MG63 (cell line): ENCODE measurements around the gene MYBBP1A. TPM values are rescaled to one million over a fixed set of nuclear protein-coding genes. Genes with fewer than 3 reads are reported as not detected.
A peak's percentile ranks its signal among the peaks of the same experiment; 100 is the strongest.
"Not testable (repeated sequence)": the region's sequence is repeated elsewhere in the genome, so short reads cannot be mapped to it uniquely, and the experiment has no call there.

Experiments used
- DNase-seq: peaks from one replicate; pipeline ENCODE4 v3.0.0-alpha.2; 2020
- H3K27me3 ChIP-seq: fragments of 250-450 bp; sonication (Bioruptor Pico); 2 replicates; pipeline ENCODE4 v1.5.1; 2020; ENCODE audit warnings: mild to moderate bottlenecking, moderate library complexity
- H3K36me3 ChIP-seq: fragments of 250-450 bp; sonication (Bioruptor Pico); 2 replicates; pipeline ENCODE4 v1.5.1; 2020; ENCODE audit warnings: mild to moderate bottlenecking, moderate library complexity
- H3K4me3 ChIP-seq: fragments of 250-450 bp; sonication (Bioruptor Pico); 2 replicates; pipeline ENCODE4 v1.5.1; 2020; ENCODE audit warnings: mild to moderate bottlenecking, moderate library complexity
- H3K9me3 ChIP-seq: fragments of 250-450 bp; sonication (Bioruptor Pico); 2 replicates; pipeline ENCODE4 v1.5.1; 2020; ENCODE audit warnings: mild to moderate bottlenecking, moderate library complexity
- total RNA-seq: library from RNA; depleted of rRNA; stranded (reverse); fragments of >200 nt; shearing (Covaris generic); gene quantifications from 2 replicates; pipeline ENCODE4 v1.2.3, GENCODE V29; 2014; ENCODE audit warnings: low replicate concordance

Gene MYBBP1A
- total RNA-seq, 1 experiment from 2014 or later = 63.2 TPM

DNA sequence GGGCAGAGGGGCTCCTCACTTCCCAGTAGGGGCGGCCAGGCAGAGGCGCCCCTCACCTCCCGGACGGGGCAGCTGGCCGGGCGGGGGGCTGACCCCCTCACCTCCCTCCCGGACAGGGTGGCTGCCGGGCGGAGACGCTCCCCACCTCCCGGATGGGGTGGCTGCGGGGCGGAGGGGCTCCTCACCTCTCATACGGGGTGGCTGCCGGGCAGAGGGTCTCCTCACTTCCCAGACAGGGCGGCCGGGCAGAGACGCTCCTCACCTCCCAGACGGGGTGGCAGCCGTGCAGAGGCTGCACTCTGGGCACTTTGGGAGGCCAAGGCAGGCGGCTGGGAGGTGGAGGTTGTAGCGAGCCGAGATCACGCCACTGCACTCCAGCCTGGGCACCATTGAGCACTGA is 23.2 kb upstream of the MYBBP1A start:
- H3K9me3 ChIP-seq, DNase-seq, H3K27me3 ChIP-seq, H3K4me3 ChIP-seq, H3K36me3 ChIP-seq: not testable (repeated sequence)

DNA sequence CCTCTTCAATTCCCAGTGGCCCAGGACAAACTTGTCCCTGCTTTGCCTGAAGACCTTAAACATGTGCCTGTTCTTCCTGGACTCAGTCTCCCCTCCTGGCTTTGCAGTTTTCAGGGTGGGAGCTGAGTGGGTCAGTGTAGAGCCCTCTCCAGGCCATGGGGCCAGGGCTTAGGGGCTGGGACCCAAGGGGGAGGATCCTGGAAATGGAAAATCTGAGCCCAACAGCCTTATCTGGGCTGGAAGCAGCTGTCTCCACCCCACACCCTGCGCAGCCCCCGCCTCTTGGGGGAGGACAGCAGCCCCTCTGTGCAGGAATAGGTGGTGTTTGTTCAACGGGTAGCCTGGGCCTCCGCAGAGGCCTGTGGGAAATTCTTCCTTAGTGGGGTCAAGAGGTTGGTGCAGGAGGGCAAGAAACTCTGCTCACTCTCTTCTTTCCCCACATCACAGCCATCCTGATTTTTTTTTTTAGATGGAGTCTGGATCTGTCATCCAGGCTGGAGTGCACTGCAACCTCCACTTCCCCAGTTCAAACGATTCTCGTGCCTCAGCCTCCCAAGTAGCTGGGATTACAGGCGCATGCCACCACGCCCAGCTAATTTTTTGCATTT is 22.3 kb upstream of the MYBBP1A start:
- no peak for DNase-seq

DNA sequence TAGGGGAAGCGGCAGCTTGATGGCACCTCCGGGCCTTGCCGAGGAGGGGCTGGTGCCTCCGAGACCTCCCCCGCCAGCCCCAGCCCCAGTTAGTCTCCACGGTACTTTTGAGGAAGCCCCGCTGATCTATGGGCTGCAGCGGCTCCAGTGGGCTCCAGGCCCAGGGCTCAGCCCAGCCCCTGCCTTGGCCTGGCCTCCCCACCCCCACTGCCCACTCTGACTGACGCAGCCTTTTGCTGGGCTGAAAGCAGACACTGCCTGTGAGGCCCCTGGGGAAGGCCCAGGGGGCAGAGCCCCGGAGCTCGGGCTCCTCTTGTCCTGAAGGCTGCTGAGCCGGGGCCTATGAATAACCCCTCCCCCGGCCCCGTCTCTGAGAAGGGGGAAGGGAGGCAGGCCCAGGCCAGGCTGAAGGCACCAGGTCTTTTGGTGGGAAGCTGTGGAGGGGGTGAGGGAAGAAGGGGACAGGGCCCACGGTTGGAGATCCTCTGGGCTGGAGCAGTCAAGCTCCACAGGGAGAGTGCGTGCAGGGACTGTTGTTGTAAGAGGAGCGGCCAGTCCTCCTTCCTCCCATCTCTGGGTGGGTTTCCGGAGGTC is 21.6 kb upstream of the MYBBP1A start:
- H3K36me3 ChIP-seq = no peaks in the 10 kb centered on the region
- H3K27me3 ChIP-seq = no peaks in the 10 kb centered on the region
- H3K4me3 ChIP-seq = no peak overlapping the region
- no peak for DNase-seq
- no peaks in the 10 kb centered on the region for H3K9me3 ChIP-seq

More for the DNA sequence above, 22.3 kb upstream of the MYBBP1A start:
- Histone ChIP-seq H3K36me3 (no peaks in the 10 kb centered on the region), H3K4me3 (no peak overlapping the region), H3K9me3 (no peaks in the 10 kb centered on the region), H3K27me3 (no peaks in the 10 kb centered on the region)

DNA sequence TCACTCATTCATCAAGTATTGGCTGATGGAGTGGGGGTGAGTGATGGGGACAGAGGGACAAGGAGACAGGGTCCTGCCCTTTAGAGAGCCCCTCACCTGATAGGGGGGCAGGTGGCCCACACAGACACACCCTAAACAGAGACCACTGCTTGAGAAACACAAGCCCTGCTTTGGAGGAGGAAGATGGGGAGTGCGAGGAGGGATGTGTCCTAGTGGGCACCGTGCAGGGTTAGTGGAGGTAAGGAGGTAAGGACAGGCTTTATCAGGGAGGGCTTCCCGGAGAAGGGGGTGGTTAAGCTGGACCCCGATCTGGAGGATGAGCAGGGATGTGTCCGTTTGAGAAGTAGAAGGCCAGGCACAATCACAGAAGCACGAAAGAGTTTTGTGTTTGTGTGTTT is 21.0 kb upstream of the MYBBP1A start:
- Histone ChIP-seq H3K36me3 (no peaks in the 10 kb centered on the region), H3K9me3 (no peaks in the 10 kb centered on the region), H3K27me3 (no peaks in the 10 kb centered on the region), H3K4me3 (no peak overlapping the region)
- no peak for DNase-seq

DNA sequence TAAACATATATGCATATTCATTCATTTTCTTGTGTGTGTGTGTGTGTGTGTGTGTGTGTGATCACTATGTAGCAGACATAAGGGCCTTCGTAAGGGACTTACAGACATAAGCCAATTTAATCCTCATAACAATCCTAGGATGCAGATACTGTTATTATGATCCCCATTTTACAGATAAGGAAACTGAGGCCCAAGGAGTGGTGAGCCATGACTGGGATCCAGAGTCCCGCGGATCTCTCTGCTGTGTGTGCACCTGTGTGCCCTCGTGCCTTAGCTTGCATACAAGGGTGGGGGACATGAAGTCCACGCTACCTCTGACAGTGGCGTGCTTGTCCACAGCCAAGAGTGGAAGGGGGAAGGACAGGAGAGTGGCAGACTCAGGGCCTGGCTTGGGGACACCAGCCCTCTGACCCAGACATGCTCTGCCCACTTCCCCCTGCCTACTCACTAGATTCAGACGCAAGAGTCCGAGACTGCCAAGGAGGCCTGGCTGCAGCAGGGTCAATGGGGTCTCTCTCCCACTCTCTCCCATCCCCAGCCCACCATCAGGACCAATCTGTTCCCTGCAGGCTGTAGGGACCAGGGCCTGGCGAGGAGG is 19.4 kb upstream of the MYBBP1A start:
- Histone ChIP-seq H3K4me3 (no peak overlapping the region), H3K36me3 (no peaks in the 10 kb centered on the region), H3K27me3 (no peaks in the 10 kb centered on the region), H3K9me3 (no peaks in the 10 kb centered on the region)
- DNase-seq = no peak

DNA sequence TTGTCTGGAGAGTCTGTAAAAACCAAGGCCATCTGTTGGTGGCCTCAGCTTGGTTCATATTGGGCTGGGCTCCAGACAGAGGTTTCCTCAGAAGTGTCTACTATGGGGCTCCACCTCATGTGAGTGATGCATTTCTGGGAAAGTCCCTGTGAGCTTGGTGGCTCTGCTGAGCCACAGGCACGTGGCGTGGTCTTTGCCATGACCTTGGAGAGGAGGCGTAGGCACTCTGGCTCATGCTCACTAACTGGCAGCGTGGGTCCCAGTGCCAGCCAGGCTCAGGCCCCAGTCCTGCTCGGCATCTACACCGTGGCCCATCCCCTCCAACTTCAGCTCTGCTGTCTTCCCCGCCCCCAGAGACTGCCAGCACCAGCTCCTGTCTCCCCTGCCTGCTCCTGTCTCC is 18.5 kb upstream of the MYBBP1A start:
- no peak overlapping the region for H3K4me3 ChIP-seq
- H3K27me3 ChIP-seq = no peaks in the 10 kb centered on the region
- H3K9me3 ChIP-seq = no peaks in the 10 kb centered on the region
- H3K36me3 ChIP-seq = no peaks in the 10 kb centered on the region
- DNase-seq = no peak

DNA sequence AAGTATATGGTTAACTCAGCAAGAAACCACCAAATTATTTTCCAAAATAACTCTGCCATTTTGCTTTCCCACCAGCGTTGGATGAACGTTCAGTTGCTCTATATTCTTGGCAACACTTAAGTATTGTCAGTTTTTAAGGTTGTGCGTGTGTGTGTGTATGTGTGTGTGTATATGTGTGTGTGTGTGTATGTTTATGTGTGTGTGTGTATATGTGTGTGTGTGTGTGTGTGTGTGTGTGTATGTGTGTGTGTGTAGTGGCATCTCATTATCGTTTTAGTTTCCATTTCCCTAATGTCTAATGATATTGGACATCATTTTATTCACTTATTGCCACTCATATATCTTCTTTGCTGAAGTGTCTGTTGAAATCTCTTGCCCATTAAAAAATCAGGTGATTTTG is 17.9 kb upstream of the MYBBP1A start:
- no peak for DNase-seq
- Histone ChIP-seq H3K9me3 (no peaks in the 10 kb centered on the region), H3K4me3 (no peak overlapping the region), H3K36me3 (no peaks in the 10 kb centered on the region), H3K27me3 (no peaks in the 10 kb centered on the region)

DNA sequence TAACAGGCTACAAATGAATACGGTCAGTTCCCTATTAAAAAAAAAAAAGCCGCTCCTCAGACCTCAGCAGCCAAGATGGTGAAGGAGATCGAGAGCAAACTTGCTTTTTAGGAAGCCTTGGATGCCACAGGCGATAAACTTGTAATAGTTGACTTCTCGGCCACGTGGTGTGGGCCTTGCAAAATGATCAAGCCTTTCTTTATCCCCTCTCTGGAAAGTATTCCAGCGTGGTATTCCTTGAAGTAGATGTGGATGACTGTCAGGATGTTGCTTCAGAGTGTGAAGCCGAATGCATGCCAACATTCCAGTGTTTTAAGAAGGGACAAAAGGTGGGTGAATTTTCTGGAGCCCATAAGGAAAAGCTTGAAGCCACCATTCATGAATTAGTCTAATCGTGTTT is 16.9 kb upstream of the MYBBP1A start:
- Histone ChIP-seq H3K4me3 (no peak overlapping the region), H3K27me3 (no peaks in the 10 kb centered on the region)

DNA sequence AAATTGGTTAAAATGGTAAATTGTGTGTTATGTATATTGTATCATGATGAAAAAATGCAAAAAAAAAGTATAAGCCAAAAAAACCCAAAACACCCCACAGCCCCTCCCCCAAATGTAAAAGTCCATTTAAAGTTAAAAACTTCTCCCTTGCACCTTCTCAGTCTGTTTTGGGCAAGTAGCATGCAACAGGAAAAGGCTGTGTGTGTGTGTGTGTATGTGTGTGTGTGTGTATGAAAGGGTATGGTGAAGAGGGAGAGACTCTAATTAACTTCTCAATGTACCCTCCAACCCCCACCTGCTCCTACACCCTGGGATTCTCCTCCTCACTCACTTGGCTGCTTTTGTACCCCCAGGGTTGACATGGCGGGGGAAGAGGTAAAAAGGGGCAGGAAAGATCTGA is 14.4 kb upstream of the MYBBP1A start:
- Histone ChIP-seq H3K27me3 (no peaks in the 10 kb centered on the region), H3K36me3 (no peaks in the 10 kb centered on the region), H3K9me3 (no peaks in the 10 kb centered on the region), H3K4me3 (no peak overlapping the region)
- no peak for DNase-seq

More for the DNA sequence above, 16.9 kb upstream of the MYBBP1A start:
- H3K9me3 ChIP-seq = no peaks in the 10 kb centered on the region
- DNase-seq = no peak
- H3K36me3 ChIP-seq = no peaks in the 10 kb centered on the region

DNA sequence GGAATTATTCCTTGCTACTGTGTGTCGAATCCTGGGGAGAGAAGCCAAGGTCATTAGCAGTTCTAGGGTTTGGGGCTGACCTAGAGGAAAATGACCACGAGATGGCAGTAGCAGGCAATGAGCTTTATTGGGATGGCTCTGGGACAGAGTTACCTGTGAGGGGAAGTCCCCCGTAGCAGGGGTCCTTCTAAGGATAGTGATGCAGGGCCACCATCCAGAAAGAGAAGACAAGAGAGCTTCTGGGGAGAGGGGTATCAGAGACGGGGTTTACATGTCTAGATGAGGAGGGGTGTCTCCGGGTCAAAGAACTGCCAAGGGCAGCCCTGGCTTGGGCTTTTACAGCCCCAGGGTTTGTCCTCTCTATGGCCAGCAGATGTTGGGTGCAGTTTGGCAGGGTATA is 11.6 kb upstream of the MYBBP1A start:
- no peak overlapping the region for H3K4me3 ChIP-seq
- no peaks in the 10 kb centered on the region for H3K27me3 ChIP-seq
- H3K9me3 ChIP-seq = no peaks in the 10 kb centered on the region
- no peaks in the 10 kb centered on the region for H3K36me3 ChIP-seq
- no peak for DNase-seq

DNA sequence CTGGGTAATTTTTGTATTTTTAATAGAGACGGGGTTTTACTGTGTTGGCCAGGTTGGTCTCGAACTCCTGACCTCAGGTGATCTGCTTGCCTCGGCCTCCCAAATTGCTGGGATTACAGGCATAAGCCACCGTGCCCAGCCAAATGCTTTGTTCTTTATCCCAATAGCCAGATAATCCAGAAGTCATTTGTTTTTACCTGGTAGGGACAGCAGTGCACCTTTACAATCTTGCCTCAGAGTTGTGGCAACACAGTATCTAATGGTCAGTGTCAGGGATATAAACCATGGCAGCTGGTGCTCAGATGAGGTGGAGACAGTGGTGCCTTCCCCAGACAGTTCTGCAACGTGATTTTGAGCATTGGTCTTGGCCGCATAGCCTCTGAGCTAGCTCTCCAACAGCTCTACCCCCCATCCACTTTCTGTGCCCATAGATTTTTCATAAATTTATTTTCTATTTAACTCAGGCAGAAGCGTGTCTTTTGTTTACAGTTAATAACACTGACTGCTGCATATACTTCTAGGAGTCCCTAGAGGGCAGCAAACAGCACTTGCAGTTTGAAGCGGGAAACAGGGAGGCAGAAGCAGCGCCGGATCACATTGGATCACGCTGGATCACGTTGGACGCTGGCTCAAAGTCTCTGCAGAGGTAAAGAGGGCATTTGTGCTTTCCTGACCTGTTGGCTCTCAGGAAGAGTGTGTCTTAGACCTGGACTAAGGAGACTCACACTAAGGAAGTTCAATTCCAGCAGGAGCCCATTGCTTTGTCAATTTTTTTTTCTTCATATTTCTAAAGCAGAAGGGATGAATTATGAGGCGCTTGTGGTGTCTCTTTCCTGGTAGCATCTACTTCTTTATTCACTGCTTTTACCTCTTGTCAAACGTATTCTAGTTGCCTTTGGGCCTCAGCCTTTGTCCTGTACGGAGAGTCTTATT is 10.3 kb upstream of the MYBBP1A start:
- Histone ChIP-seq H3K27me3 (no peaks in the 10 kb centered on the region), H3K9me3 (no peaks in the 10 kb centered on the region), H3K36me3 (no peaks in the 10 kb centered on the region), H3K4me3 (no peak overlapping the region)
- DNase-seq = peak; percentile 50

DNA sequence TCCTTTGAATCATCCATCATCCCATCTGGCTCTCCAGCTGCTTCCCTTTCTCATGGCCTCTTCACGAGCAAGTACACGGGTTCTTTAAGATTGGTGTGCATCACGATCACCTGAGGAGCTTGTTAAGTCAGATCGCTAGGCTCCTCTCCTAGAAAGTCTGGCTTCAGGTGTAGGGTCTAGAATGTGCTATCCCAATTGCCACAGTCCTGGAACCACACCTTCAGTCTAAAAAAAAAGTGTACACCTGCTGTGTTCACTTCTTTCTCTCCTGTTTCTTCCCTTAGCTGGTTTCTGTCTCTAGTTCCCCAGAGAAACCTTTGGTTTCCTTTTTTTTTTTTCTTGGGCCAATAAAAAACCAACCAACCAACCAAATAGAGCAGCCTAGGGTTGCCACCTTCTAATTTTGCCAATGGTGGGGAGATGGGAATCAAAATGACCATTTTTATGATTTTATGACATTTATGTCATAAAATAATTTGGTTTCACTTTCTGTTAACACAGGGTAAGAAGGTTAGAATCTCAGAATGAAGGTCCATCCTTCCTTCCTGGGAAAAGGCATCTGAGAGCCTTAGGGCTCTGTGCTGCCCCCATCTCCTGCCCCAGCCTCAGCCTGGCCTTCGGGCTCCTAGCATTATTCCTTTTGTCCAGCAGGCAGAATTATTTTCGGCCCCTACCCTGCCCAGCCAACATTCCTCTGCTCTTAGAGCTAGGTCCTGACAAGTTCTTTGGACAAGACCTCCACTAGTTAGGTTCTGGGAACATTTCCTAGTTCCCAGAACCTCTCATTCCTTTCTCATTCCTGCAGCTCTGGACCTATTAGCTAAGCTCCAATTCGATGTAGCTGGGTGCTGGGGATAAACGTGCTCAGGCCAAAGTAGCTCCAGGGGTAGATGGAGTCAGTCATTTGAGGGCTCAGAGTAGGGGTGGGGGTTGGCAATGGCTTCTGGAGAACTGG is 7.1 kb upstream of the MYBBP1A start:
- Histone ChIP-seq H3K36me3 (no peaks in the 10 kb centered on the region), H3K27me3 (no peaks in the 10 kb centered on the region), H3K4me3 (no peak overlapping the region), H3K9me3 (no peaks in the 10 kb centered on the region)
- DNase-seq = no peak

DNA sequence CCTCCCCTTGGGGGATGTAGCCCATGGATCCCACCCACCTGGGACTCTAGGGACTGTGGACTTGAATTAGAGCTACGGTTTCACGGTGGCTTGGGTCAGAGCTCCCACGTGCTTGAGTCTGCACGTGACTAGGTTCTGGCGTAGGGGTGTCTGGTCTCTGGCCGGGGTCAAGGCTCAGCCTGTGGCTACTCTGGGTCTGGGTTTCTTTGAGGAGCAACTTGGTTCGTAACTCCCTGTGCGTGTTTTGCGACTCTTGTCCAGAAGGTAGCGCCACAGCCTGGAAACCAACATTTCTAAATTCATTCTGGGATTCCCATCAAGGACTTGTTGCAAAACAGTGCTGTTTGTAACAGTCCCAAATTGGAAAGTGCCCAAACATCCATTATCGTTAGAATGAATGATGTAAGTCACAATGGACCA is 5.7 kb upstream of the MYBBP1A start:
- H3K36me3 ChIP-seq = no peaks in the 10 kb centered on the region
- H3K4me3 ChIP-seq = no peak overlapping the region
- H3K9me3 ChIP-seq = no peaks in the 10 kb centered on the region
- DNase-seq = no peak
- no peaks in the 10 kb centered on the region for H3K27me3 ChIP-seq

DNA sequence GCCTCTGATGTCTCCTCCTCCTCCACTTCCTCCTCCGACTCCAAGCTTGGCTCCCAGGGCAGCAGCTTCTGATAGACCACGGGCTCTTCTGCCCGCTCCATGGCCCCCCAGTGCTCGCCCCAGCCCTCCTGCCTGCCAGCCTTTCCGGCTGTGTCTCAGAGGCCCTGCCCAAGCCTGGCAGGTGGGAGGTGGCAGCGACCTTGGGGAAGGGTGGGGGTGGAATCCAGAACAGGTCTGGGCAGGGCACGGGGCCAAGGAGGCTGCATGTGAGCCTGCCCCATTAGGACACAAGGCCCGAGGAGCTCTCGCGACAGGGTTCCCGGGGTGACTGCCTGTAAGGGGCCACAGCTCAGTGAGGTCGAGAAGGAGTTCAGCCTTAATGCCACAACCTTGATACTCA is 5.2 kb upstream of the MYBBP1A start, which contains the start of gene GGT6:
Gene GGT6 (minus strand): TSS at position 157 of the 400 bp plus-strand sequence. CDS start 56 bp downstream, at position 101.
- DNase-seq = no peak
- H3K36me3 ChIP-seq = no peaks in the 10 kb centered on the region
- no peaks in the 10 kb centered on the region for H3K27me3 ChIP-seq

DNA sequence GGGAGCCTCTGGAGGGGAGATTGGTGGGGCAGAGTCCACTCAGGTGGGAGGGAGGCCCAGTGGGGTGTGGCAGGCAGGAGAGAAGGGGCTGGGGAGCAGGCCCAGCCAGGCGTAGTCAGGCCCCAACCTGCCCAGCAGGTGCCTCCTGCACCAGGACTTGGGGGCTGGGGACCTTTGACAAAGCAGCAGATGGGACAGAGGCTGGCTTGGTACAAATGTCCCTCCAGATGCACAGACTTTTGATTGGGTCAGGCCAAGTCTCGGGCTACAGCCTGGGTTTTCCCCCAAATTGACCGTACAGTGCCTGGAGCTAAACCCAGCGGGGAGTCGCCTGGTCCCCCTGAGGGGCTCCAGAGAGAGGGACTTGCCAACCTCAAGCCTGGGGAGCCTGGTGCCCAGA is 4.8 kb upstream of the MYBBP1A start:
- H3K9me3 ChIP-seq = no peaks in the 10 kb centered on the region
- no peak overlapping the region for H3K4me3 ChIP-seq
- DNase-seq = no peak
- H3K27me3 ChIP-seq = no peaks in the 10 kb centered on the region
- no peaks in the 10 kb centered on the region for H3K36me3 ChIP-seq

More for the DNA sequence above, 5.2 kb upstream of the MYBBP1A start, which contains the start of gene GGT6:
- no peaks in the 10 kb centered on the region for H3K9me3 ChIP-seq
- no peak within 1 kb of the TSS for H3K4me3 ChIP-seq

DNA sequence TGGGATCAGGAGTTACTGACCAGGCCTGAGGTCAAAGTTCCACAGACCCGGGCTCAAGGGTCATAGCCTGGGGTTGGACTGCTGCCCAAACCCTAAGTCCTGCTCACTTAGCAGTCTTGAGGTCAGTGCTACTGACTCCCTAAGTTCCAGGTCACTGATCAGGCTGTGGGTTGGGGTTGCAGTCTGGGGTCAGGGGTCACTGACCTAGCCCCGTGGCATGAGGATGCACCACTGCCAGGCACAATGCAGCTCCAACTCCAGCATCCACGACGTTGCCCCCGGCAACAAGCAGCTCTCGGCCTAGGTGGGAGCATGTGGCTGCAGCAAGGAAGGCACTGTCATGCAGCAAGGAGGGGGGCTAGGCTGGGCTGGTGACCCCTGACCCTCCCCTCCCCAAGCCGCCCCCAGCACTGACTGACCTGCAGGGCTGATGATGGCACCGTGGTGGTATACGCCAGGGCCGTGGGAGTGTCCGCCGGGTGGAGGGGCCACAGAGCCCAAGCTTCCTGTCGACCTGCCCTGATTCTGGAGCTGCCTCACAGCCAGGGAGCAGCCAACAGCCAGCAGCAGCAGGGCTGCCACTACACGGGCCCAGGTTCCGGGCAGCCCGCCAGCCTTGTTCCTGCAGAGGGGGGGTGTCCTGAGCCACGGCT is 4.1 kb upstream of the MYBBP1A start:
- H3K9me3 ChIP-seq = no peaks in the 10 kb centered on the region
- H3K36me3 ChIP-seq = no peaks in the 10 kb centered on the region
- DNase-seq = no peak
- H3K27me3 ChIP-seq = no peaks in the 10 kb centered on the region
- H3K4me3 ChIP-seq = no peak overlapping the region
